Type B pancreatic cell (in vitro differentiated cells): ENCODE data around the gene MAS1. TPM values are rescaled to one million over a fixed set of nuclear protein-coding genes. Genes with fewer than 3 reads are reported as not detected.
"Not testable (repeated sequence)": the region's sequence is repeated elsewhere in the genome, so short reads cannot be mapped to it uniquely, and the experiment has no call there.

ENCODE experiments used
- DNase-seq: peaks from one replicate; pipeline ENCODE4 v3.0.0; 2021; ENCODE audit warnings: mixed read lengths; ENCODE audit not compliant: unreplicated experiment; ENCODE audit errors: extremely low spot score
- H3K27ac Mint-ChIP-seq: 2 replicates; pipeline ENCODE4 v1.8.0; 2021; ENCODE audit warnings: mild to moderate bottlenecking, mixed read lengths
- H3K27me3 Mint-ChIP-seq: 2 replicates; pipeline ENCODE4 v1.8.0; 2021; ENCODE audit warnings: mixed read lengths
- H3K36me3 Mint-ChIP-seq: 2 replicates; pipeline ENCODE4 v1.8.0; 2021; ENCODE audit warnings: mixed read lengths
- H3K4me1 Mint-ChIP-seq: one replicate; pipeline ENCODE4 v1.8.0; 2021; ENCODE audit warnings: mixed read lengths; ENCODE audit not compliant: unreplicated experiment
- H3K4me3 Mint-ChIP-seq: 2 replicates; pipeline ENCODE4 v1.8.0; 2021; ENCODE audit warnings: mild to moderate bottlenecking, mixed read lengths
- H3K9me3 Mint-ChIP-seq: 2 replicates; pipeline ENCODE4 v1.8.0; 2021; ENCODE audit warnings: mixed read lengths
- CTCF ChIP-seq: fragments of 200-600 bp; sonication (generic); conservative IDR thresholded peaks from 2 replicates; pipeline ENCODE4 v1.5.0; 2021; ENCODE audit warnings: antibody characterized with exemption, mild to moderate bottlenecking
- total RNA-seq: library from RNA; stranded (reverse); gene quantifications from 2 replicates; pipeline ENCODE4 v1.2.1, GENCODE V29; 2021; ENCODE audit warnings: low replicate concordance

The MAS1 gene
- total RNA-seq, 1 donor from 2014 or later, result not detected

- no peak for TF ChIP-seq CTCF
- DNase-seq, result no peak
- Mint-ChIP-seq H3K27me3 (peaks cover 25% of the 10 kb centered on the region), H3K9me3 (peaks cover 5% of the 10 kb centered on the region), H3K36me3 (no peaks in the 10 kb centered on the region), H3K27ac (no peak overlapping the region), H3K4me3 (no peak overlapping the region), H3K4me1 (no peaks in the 10 kb centered on the region)
These were observed 24.6 kb downstream of the MAS1 start for GRCh38 chr6:159915397-159915796.

GRCh38 chr6:159916237-159916636, 25.4 kb downstream of the MAS1 start:
- H3K36me3 Mint-ChIP-seq, result no peaks in the 10 kb centered on the region
- H3K27me3 Mint-ChIP-seq, result peaks cover 18% of the 10 kb centered on the region
- no peaks in the 10 kb centered on the region for H3K9me3 Mint-ChIP-seq
- no peak overlapping the region for H3K4me3 Mint-ChIP-seq
- no peak for DNase-seq
- TF ChIP-seq CTCF, result no peak
- H3K27ac Mint-ChIP-seq, result no peak overlapping the region
- H3K4me1 Mint-ChIP-seq, result no peaks in the 10 kb centered on the region

- Mint-ChIP-seq H3K4me1 (no peaks in the 10 kb centered on the region), H3K27ac (no peak overlapping the region), H3K9me3 (no peaks in the 10 kb centered on the region), H3K36me3 (no peaks in the 10 kb centered on the region), H3K27me3 (peaks cover 13% of the 10 kb centered on the region), H3K4me3 (no peak overlapping the region)
- no peak for DNase-seq
- no peak for TF ChIP-seq CTCF
These were observed 26.0 kb downstream of the MAS1 start for GRCh38 chr6:159916752-159917151.

- DNase-seq, result no peak
- Mint-ChIP-seq H3K27me3 (peaks cover 9% of the 10 kb centered on the region), H3K9me3 (peaks cover 3% of the 10 kb centered on the region), H3K4me3 (no peak overlapping the region), H3K4me1 (no peaks in the 10 kb centered on the region), H3K27ac (no peak overlapping the region), H3K36me3 (no peaks in the 10 kb centered on the region)
- TF ChIP-seq CTCF, result no peak
These were observed 28.3 kb downstream of the MAS1 start for GRCh38 chr6:159919011-159919511.

- no peaks in the 10 kb centered on the region for H3K4me1 Mint-ChIP-seq
- no peaks in the 10 kb centered on the region for H3K36me3 Mint-ChIP-seq
- H3K27me3 Mint-ChIP-seq, result peaks cover 6% of the 10 kb centered on the region
- H3K9me3 Mint-ChIP-seq, result peaks cover 3% of the 10 kb centered on the region
- no peak for DNase-seq
- H3K27ac Mint-ChIP-seq, result no peak overlapping the region
- no peak for TF ChIP-seq CTCF
- H3K4me3 Mint-ChIP-seq, result no peak overlapping the region
These were observed 29.0 kb downstream of the MAS1 start for GRCh38 chr6:159919800-159920199.

- not testable (repeated sequence) for H3K4me1 Mint-ChIP-seq, H3K27me3 Mint-ChIP-seq, DNase-seq, H3K4me3 Mint-ChIP-seq, H3K27ac Mint-ChIP-seq, H3K9me3 Mint-ChIP-seq, H3K36me3 Mint-ChIP-seq
These were observed 33.4 kb downstream of the MAS1 start for GRCh38 chr6:159924150-159924549.
